Measurements from ENCODE around the gene RNF222.

GRCh38 chr17:8365143-8365542 lies 32.5 kb downstream of the RNF222 start:
- no peak for TF ChIP-seq CTCF (IDR thresholded peaks at IDR 0.05; ENCODE audit: insufficient read depth, low read depth, low read length)
- TF ChIP-seq EZH2 (IDR thresholded peaks at IDR 0.05; ENCODE audit: insufficient read depth, low read length) = no peak
